Measurements from ENCODE around the gene SMIM33. TPM values are rescaled to one million over a fixed set of nuclear protein-coding genes. Genes with fewer than 3 reads are reported as not detected.

Gene SMIM33
- total RNA-seq, 1 experiment from 2014 or later, result not detected

DNA sequence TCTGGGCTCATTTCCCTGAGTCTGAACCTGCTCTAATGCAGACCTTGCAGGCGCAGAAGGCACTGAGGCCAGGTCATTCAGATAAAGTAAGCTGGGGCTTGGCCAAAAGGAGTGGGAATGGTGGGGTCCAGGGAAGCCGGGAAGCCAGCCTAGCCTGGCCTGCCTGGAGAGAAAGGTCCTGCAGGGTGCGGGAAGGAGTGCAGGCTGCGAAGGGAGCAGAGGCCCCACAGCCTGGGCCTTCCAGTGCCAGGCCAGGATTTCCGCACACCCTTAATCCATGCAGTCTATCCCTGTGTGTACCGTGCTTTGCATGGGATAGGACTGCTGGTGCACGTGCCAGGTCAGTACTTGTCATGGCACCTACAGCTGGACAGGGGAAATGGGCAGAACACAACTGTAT lies 15.4 kb downstream of the SMIM33 start:
- H3K4me1 ChIP-seq (ENCODE audit: insufficient read depth, low read length, poor library complexity, severe bottlenecking), result peaks cover 10% of the 10 kb centered on the region
- TF ChIP-seq, protein P1, sequence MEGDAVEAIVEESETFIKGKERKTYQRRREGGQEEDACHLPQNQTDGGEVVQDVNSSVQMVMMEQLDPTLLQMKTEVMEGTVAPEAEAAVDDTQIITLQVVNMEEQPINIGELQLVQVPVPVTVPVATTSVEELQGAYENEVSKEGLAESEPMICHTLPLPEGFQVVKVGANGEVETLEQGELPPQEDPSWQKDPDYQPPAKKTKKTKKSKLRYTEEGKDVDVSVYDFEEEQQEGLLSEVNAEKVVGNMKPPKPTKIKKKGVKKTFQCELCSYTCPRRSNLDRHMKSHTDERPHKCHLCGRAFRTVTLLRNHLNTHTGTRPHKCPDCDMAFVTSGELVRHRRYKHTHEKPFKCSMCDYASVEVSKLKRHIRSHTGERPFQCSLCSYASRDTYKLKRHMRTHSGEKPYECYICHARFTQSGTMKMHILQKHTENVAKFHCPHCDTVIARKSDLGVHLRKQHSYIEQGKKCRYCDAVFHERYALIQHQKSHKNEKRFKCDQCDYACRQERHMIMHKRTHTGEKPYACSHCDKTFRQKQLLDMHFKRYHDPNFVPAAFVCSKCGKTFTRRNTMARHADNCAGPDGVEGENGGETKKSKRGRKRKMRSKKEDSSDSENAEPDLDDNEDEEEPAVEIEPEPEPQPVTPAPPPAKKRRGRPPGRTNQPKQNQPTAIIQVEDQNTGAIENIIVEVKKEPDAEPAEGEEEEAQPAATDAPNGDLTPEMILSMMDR (conservative IDR thresholded peaks at IDR 0.05; ENCODE audit: low read depth, low read length), result no peak
- no peak for TF ChIP-seq EZH2 (IDR thresholded peaks at IDR 0.05; ENCODE audit: borderline replicate concordance, low read depth, low read length, poor library complexity, severe bottlenecking)
- no TSS peak for BruUV-seq (replicated peaks)
- H3K36me3 ChIP-seq (ENCODE audit: insufficient read depth, low read length, poor library complexity, severe bottlenecking), result no peaks in the 10 kb centered on the region
- no peak overlapping the region for H3K4me3 ChIP-seq (ENCODE audit: low read depth, low read length, poor library complexity, severe bottlenecking)
- intact Hi-C loops (cut with micrococcal nuclease; ENCODE audit: unreplicated experiment), result no loop called here
- H3K27ac ChIP-seq (ENCODE audit: low read depth, low read length, poor library complexity, severe bottlenecking), result no peak overlapping the region
- DNase-seq (ENCODE audit: low spot score), result no peak
- ChIA-PET POLR2A (ENCODE audit: low non-redundant PET) (interaction anchor here (0.7 kb wide), 2 partner anchors 31 to 1120 kb away, joined by 3 to 5 read pairs; no protein-coding TSS in a partner anchor), CTCF (no interaction called here)
- H3K9me3 ChIP-seq (ENCODE audit: low read depth, low read length, poor library complexity, severe bottlenecking), result no peaks in the 10 kb centered on the region
- H3K27me3 ChIP-seq (replicated peaks; ENCODE audit: insufficient read depth, low read depth, low read length, poor library complexity), result no peaks in the 10 kb centered on the region

DNA sequence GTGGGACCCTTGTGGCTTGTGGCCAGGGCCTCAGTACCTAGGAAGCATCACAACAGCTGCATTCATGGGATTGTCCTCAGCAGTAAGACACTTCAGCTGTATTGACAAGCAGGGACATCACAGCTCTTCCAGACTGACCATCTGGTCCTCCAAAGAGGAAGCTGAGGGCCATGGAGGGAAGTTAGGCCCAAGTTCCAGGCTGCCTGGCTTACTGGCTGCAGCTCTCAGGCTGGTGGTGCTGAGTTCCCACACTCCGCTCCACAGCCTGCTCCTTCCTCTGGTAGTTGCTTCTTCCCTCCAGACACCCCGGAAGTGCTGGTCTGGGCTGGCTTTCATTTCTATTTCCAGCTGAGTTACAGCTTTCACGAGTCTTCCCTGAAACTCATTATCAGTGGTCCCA lies 17.5 kb downstream of the SMIM33 start:
- TF ChIP-seq, protein P1 (conservative IDR thresholded peaks at IDR 0.05; ENCODE audit: low read depth, low read length), result no peak
- TF ChIP-seq EZH2 (IDR thresholded peaks at IDR 0.05; ENCODE audit: borderline replicate concordance, low read depth, low read length, poor library complexity, severe bottlenecking), result no peak
- POLR2A ChIA-PET (ENCODE audit: low non-redundant PET), result no interaction called here
- no peaks in the 10 kb centered on the region for H3K9me3 ChIP-seq (ENCODE audit: low read depth, low read length, poor library complexity, severe bottlenecking)
- no peaks in the 10 kb centered on the region for H3K4me1 ChIP-seq (ENCODE audit: insufficient read depth, low read length, poor library complexity, severe bottlenecking)
- CTCF ChIA-PET, result no interaction called here
- H3K27me3 ChIP-seq (replicated peaks; ENCODE audit: insufficient read depth, low read depth, low read length, poor library complexity), result no peaks in the 10 kb centered on the region
- no peak for DNase-seq (ENCODE audit: low spot score)
- BruUV-seq (replicated peaks), result no TSS peak
- H3K27ac ChIP-seq (ENCODE audit: low read depth, low read length, poor library complexity, severe bottlenecking), result no peak overlapping the region
- H3K4me3 ChIP-seq (ENCODE audit: low read depth, low read length, poor library complexity, severe bottlenecking), result no peak overlapping the region
- no peaks in the 10 kb centered on the region for H3K36me3 ChIP-seq (ENCODE audit: insufficient read depth, low read length, poor library complexity, severe bottlenecking)
- intact Hi-C loops (cut with micrococcal nuclease; ENCODE audit: unreplicated experiment), result no loop called here

DNA sequence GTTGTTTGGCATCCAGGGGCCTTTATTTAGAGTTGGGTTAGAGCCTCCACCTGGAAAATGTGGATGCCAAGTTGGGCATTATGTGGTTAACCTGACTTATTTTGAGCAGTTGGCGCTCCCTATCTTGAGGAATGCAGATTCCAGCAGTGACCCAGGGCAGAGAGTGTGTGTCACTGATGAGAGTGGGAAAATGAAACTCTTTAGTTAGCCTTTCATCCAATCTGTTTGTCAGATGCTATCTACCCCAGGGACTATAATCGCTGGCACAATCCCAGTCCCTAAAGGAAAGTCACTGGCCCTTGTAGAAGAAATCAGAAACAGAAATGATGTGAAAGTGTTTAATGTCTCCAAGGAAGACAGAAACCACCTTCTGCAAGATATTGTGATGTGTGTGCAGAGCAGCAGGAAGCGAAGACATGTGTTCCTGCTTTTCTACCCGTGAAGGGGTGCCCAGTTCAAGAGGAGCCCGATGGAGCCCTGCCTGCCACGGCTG lies 21.9 kb downstream of the SMIM33 start:
- Histone ChIP-seq H3K27me3 (replicated peaks; ENCODE audit: insufficient read depth, low read depth, low read length, poor library complexity) (no peaks in the 10 kb centered on the region), H3K4me3 (ENCODE audit: low read depth, low read length, poor library complexity, severe bottlenecking) (no peak overlapping the region), H3K27ac (ENCODE audit: low read depth, low read length, poor library complexity, severe bottlenecking) (no peak overlapping the region), H3K4me1 (ENCODE audit: insufficient read depth, low read length, poor library complexity, severe bottlenecking) (no peaks in the 10 kb centered on the region), H3K9me3 (ENCODE audit: low read depth, low read length, poor library complexity, severe bottlenecking) (no peaks in the 10 kb centered on the region), H3K36me3 (ENCODE audit: insufficient read depth, low read length, poor library complexity, severe bottlenecking) (no peaks in the 10 kb centered on the region)
- BruUV-seq (replicated peaks), result no TSS peak
- CTCF ChIA-PET, result no interaction called here
- intact Hi-C loops (cut with micrococcal nuclease; ENCODE audit: unreplicated experiment), result no loop called here
- TF ChIP-seq, protein P1 (conservative IDR thresholded peaks at IDR 0.05; ENCODE audit: low read depth, low read length), result no peak
- TF ChIP-seq EZH2 (IDR thresholded peaks at IDR 0.05; ENCODE audit: borderline replicate concordance, low read depth, low read length, poor library complexity, severe bottlenecking), result no peak
- POLR2A ChIA-PET (ENCODE audit: low non-redundant PET), result no interaction called here
- no peak for DNase-seq (ENCODE audit: low spot score)
